Daoy (cell line): ENCODE data around the gene RAB28. TPM values are rescaled to one million over a fixed set of nuclear protein-coding genes. Genes with fewer than 3 reads are reported as not detected.
A peak's percentile ranks its signal among the peaks of the same experiment; 100 is the strongest.

Experiments used
- DNase-seq: peaks from one replicate; pipeline ENCODE4 v3.0.0-alpha.2; 2015; ENCODE audit warnings: low read depth
- total RNA-seq: library from RNA; depleted of rRNA; stranded (reverse); fragments of >200 nt; shearing (Covaris generic); gene quantifications from 2 replicates; pipeline ENCODE4 v1.2.3, GENCODE V29; 2014; rRNA removed

The RAB28 gene
- total RNA-seq, result 21.5 and 24.1 TPM in 2 replicates

DNA sequence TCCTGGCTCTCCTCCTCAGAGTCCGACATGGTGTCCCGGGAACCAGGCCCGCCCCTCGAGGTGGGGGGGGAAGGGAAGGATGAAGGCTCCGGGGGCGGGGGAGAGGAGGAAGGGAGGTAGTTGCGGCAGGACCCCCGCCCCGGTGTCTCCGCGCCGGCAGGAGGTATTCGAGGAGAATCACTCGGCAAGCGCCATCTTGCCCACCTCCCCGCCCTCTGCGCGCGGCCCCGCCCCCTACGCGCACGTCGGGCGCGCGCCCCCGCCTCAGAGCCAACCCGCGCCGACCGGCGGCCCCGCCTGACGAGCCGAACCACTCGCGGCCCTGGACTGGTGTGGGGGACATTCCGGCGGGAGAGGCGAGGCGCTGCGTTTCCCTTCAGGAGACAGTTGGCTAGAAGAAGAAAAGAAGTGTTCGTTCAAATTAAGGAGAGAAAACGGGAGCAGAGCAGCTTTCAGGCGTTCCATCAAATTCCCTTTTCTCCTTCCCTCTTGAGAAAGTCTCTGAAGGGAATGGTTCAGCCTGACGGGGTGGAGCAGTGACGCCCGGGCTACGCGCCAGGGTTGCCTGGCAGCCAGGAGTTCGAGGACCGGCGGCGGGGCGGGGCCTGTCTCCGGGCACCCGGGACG, at the start of gene RAB28:
Gene RAB28 (minus strand): TSS at position 219 of the 627 bp plus-strand sequence.
- DNase-seq, result peak; percentile 95

DNA sequence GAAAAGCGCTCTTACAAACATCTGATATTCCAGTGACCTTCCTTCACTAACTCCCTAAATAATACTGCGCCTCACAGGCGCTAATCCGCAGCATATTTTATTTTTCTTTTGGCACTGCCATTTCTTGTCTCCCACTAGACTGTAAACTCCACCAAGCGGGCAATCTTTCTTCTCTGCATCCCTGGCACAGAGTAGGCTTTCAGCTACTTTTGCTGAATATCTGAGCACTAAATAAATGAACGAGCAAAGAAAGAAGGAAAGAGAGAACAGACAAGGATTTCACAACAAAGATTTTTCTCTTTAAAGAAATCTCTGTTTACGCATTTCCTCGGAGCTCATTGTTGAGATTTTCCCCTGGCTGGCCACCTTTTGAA, 47.5 kb upstream of the RAB28 start:
- no peak for DNase-seq

DNA sequence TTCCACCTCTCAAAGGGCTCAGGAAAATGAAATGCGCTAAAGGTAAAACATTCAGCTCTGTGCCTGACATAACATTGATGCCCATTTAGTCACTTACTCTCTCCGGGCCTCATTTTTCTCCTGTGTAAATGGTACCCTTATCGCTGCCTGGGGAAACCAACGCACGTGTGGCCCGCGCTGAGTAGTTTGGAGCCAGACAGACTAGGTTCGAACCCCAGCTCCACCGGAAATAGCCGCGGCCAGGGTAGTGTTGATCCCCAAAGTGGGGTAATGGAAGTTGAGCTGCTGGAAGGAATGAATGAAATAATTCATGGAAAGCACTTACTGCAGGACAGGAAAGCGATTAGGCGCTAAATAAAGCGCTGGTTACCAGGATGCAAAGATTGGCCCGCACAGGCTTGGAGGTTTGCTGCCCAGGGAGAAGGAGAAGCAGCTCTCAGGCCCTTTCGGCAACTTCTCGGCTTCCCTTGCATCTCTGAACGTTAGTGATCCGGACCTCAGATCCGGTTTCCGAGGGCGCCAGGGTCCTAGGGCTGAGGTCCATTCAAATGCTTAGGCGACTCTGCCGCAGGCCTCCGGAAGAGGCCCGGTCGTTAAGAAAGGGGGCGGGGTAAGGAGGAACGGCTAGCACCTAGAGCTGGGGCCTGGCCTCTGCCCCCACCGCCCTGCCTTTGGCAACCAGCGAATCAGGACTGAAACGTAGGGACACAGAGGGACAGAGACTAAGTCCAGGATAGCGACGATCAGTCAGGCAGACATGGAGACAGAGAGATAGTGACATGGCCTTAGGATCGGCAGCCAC, 46.9 kb upstream of the RAB28 start:
- DNase-seq, result no peak

DNA sequence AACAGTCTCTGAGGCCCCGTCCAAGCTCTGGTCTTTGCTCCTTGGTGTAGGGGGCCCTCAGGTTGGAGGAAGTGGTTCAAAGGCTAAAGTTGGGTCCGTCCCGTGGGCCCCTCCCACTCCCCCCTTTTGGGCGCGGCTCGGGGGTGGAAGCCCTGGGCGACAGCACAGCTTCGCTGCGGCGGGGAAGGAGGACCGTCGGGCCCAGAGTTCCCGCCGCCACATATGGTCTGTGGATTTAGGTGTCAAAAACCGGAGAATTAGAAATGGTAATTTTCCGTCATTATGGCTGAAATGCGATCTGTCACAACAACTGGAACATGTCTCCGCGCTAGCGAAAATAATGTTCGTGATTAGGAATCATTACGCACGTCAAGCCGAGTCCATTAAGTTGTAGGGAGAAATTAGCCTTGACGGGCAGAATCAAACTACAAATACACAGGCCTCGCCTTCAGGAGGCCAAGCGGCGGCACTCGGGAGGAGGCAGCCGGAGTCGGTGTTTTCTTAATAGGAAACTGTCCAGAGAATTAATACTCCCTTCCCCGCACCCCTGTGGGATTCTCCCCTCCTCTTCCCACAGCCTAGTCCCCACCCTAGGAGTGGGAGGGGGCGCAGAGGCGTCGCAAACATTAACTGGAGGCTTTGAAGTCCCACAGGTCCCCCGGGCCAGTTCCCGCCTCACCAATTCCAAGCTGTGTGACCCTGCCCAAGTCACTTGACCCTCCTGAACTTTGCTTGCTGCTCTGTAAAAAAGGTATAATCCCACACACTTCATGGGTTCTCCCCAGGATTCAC, 45.2 kb upstream of the RAB28 start:
- no peak for DNase-seq

DNA sequence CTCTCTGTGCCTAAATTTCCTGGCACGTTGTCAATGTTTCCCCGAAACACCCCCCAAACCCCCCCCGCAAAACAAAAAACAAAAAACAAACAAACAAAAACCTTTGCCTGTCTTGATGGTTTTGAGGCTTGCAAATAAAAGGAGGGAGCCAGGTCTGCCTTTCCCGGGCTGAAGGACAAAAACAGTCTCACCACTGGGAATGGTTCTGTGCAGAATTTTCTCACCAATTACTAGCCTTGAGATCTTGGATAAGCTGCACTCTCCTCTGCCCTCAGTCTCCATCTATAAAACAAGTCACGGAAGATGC, 44.6 kb upstream of the RAB28 start:
- no peak for DNase-seq

DNA sequence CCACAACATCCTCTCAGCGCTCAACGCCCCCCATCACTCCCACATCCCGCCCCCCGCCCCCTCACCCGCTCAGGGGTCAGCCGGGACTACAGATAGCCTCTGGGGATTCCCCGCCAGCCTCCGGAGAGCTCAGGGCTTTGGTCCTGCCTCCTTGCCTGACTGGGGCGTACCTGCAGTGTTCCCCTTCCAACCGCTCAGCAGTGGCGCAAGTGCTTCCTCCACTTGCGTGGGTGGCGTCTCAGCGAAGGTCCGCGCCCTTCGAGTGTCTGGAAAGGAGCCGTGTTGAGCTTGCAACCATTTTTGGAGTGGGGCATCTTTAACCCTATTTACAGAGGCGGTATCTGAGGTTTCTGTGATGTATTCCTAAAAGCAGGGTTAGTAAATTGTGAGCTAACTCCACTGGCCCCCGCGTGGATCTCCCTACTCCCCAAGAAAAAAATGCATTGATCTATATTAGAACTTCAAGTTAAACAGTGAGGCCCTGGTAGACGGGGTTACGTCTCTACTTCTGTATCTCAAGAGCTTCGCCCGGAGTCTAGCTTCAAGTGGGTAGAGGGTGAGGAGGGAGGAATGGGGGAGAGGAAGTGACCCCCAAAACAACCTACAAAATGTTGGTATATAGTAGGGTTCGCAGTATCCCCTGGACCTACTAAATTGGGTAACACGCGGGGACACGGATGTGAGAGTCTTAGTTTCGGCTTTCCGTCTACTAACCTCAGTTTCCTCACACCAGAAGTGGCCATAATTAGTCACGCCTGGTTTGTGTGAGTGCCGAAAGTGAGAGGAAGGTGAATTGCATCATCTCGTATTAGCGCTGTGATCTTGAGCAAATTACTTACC, 44.1 kb upstream of the RAB28 start:
- DNase-seq, result no peak

DNA sequence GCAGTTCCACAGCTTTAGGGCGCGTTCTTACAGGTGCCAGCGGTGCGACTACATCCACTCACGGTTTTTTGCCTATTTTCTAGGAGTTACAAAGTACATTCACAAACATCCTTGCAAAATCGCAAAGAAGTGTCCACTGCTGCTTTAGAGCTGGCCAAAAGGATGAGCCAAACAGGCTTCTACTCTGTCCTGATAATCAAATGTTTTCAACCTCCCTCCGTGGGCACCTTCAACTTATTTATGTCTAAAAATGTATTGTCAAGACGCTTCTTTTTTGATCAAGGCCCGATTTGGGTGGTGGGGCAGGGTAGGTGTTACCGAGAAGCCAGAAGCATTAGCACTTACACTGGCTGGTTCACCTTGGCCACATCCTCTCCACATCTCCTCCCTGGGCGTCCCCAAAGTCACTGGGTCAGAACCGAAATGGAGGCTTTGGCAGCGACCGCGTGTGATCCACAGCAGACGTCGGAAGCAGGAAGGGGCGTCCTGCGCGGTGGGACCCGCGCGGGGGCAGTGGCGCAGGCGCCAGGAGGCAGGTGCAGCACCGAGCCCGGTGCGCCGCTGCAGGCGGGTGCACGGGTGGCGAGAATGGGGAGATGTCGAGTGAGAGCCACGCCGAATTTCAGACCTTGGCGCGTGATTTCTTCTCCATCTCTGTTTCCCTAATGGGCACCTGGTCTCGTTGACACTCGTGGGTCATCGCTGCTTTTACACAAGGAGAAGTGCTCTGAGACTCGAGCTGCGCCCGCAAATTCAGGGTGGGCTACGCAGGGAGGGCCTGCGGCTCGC, 43.2 kb upstream of the RAB28 start:
- DNase-seq, result no peak

DNA sequence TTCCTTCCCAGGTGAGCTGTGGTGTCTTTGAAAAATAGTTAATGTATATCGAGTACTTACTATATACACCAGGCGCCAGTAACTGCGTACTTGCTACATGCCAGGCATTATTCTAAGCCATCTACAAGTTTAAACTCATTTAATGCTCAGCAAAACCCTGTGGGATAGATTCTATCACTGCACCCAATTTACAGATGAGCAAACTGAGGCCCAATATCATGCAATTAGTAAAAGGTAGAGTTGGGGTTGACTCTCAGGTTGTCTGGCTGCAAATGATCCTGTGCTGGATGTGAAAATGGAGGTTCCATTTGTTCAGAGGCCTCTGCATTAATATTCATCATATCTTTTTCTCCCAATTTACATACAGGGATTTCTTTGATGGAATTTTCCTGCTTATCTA, 42.5 kb upstream of the RAB28 start:
- DNase-seq, result no peak

DNA sequence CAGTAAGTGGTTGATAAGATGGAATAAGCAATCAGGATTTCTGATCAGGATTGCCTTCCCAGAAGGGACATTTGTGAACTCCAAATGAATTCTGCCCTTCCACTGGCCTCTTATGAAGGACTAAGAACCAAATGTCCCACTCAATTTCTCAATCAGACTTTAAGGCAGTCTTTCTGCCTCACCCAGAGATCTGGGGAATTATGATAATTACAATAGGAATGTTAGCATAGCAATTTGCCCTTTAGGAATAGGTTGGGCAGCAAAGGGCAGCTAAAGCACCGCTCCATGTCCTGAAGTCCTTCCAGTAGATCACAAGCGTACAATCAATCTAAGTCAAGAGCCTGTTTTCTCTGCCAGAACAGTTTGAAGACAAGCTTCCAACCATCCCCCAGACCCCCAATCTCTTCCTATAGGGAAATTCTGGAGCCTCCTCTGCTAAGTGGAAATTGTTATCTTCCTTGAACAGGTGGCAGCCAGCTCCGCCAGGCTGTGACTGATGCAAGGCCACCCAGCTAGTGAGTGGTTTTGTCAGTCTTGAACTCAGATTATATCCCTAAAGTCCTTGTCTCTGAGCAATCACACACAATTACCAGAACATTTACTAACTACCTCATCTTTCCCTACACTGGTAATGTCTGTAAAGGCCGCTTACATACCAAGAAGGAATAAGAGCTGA, 41.6 kb upstream of the RAB28 start:
- no peak for DNase-seq

DNA sequence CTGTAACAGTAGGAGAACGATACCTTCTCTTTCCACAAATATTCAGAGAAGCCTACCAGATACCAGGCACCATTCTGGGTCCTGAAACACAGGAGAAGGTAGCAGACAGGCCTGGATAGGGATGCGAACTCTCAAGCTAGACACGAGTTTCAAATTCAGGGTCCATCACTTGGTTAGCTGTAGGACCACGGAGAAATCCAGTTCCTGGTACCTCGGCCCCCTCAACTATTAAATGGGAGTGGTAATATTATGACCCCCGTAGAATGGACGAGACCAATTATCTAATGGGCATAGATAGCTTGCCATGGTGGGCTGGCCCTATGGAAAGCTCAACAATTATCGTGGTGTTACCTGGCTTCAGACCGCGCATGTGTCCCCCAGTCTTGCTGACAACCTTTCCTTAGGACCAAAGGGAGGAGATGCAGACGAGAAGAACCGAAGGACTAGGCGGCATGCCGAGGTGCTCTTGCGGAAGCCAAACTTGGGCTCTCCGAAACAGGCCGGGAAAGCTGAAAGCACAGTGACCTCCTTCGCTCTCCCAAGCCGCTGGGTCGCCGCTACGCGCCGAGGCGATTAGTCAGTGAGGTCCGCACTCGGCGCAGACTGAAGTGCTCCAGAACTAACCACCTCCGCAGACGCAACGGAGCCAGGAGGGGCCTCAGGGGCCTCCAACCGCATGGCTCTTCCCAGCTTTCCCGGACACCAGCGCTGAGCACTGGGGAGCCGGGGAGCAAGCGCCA, 40.5 kb upstream of the RAB28 start:
- no peak for DNase-seq

DNA sequence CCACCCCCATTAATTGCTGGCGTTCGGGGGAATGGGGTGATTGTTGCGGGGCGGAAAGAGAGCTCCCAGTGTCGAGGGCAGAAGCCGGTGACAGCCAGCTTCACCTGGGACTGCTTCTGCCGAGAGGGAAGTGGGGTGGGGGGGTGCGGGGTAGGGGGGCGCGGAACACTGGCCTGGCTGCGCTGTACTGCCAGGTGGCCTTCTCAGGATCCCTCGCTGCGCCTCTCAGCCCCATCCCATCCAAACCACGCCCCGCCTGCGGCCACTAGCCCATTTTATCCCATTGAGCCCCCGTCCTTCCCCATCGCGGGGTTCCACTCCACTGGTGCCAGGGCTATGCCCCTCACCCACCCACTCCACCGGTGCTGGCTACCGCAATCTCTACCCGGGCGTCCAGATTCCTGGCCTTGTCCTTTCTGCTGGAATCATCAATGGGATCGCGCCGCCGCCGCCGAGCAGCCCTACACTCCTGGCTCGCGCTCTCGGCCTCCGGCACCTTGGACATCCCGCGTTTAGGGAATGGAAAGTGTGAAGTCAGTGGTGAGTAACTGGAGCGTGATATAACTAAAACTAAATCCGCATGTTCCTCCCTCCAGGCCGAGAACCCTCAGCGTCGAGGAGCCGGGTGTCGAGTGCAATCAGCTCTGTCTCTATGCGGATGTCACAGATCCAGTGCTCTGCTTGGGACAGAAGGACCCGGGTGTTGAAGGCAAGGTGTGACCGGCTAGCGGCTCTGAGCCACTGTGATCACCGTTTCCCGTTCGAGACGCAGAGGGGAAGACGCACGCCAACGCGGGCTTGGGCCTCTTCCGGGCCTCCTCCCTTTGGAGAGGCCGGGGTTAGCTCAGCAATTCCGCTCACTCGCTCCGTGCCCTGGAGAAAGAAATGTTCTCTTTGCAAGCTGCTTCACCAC, 39.7 kb upstream of the RAB28 start:
- no peak for DNase-seq

DNA sequence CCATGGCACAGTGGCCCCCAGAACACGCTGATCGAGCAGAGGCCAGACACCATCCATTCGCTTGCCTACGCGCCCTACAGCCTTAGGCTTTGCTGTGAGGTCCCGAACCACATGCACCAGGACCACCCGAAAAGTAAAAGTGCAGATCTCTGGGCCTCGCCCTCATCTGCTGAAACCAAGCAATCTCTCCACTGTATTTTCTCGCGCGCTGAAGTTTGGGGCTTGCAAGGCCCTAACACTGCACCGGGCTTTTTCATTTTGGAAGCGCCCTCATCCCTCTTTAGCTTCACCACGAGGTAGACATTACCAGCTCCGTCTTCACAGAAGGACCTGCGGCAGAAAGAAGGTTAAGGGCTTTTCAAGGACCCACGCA, 39.0 kb upstream of the RAB28 start:
- no peak for DNase-seq

DNA sequence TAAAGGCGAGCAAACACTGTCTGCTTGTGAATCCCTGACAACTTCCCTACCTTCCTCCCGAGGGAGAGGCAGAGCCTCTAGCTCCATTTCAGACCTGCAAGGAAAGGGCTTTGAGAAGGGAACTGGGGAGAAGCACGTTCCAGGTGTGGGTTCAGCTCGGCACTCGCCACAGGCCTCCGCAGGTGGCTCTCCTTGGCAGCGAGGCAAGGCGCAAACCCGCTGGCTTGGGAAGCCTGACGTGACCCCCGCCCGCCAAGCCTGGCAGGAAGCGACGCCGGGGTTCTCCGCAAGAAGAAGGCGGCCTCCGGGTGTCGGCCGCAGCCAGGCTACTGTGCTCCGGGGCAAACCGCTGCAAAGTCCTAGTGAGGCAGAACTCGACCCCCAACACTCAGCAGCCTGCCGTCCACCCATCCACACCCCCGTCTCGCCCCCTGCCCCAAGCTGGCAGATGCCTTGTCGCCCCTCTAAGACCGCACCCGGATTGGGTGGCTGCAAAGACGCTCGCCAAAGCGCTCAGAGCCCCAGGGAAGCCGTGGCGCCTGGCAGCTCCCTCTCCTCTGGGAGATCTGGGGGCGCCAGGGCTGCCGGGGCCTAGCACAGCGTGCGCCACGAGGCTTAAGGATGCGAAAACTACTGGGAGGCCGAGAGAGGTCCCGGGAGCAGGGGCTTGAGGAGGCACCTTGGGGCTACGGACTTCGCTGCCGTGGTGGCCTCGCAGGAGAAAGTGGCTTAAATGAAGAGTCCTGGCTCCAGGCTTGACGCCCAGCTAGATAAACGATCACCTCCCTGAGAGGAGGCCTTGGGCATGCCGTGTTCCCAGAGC, 38.4 kb upstream of the RAB28 start:
- no peak for DNase-seq

DNA sequence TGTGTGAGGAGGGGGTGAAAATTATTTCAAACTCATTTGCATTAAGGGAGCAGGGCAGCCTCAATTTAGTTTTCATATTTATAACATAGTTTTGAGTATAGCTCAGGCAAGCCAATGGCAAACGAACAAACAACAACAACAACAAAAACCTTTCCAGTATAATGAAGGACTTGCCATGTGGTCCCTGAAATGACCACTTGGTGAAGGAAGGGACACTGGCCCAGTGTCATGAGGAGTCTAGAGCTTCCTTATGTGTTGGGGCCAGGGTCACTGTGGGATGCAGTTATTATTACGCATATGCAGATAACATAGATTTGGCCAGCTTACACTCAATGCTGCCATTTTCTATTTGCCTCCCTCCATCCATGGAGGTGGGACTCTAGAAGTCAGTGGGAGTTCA, 36.9 kb upstream of the RAB28 start:
- DNase-seq, result no peak

DNA sequence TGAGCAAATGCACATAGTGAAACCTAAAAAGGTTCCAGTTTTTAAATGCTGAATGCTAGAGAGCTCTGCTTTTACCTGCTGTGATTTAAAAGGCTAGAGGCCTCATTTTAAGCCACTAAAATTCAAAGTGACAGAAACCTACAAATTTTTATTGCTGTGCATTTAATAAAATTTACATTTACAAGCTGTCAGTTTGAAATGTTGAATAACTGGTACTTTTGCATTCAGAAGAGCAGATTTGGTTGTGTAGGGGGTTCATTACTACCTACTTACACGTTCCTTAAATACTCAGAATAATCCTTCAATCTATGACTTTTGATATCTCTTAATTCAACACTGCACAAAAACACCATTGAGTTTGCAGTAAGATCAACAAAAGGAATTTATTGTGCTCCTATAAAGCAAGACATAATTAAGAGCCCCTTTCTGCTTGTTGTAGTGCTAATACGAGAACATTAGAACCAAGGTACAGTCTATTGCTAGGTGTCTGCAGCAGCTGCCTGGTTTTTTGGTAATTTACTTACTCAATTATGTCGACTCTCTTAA, 32.2 kb upstream of the RAB28 start:
- no peak for DNase-seq

DNA sequence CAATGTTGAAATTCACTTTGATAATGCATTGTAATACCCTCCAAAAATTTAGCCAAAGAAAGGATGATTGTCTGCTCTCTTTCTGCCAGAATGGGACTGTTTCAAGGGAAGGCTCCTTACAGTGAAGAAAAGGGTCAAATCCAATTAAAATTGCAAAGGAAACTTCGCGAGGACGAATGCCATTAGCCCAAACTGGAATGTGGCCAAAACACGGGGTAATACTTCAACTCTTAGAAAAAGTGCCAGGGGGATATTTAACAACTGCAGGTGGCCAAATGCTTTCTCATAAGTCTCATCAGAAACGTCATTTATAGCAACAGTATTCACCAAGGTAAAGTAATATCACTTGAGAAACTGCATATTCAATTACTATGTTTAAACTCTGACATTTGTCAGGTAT, 31.1 kb upstream of the RAB28 start:
- no peak for DNase-seq

DNA sequence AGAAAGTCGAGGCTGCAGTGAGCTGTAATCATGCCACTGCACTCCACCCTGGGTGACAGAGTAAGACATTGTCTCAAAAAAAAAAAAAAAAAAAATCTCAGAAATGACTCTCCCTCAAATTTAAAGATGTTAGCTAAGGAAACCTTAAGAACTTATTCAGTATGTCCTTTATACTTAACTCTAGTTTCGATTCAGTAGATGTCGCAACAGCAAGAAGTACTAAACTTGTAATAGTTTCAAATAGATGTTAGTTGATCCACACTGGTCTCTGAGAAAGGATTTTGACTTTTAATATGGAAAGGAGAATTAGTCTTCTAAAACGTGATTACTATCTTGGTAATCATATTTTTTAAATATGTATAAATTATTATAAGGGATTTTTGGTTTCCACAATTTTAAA, 30.6 kb upstream of the RAB28 start:
- no peak for DNase-seq

DNA sequence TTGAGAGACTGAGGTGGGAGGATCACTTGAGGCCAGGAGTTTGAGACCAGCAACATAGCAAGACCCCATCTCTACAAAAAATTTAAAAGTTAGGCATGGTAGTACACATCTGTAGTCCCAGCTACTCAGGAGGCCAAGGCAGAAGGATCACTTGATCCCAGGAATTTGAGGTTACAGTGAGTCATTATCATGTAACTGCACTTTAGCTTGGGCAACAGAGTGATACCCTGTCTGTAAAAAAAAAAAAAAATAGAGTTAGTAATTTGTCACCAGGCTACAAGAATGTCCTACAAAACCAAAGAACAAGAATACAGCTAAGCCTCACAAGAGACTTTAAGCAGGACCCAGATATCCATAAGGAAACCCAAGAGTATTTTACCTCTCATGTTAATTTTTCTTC, 27.0 kb upstream of the RAB28 start:
- DNase-seq, result no peak
